Erythroblast (primary cell): Measurements from ENCODE around the gene ADAM15.

Experiments
- GATA1 ChIP-seq: IDR thresholded peaks from 2 replicates; pipeline ENCODE4 v1.6.1; 2011; ENCODE audit warnings: low read depth, mild to moderate bottlenecking, control low read depth, low read length, moderate library complexity
- POLR2A ChIP-seq: IDR thresholded peaks from 2 replicates; pipeline ENCODE4 v1.6.1; 2011; ENCODE audit warnings: mild to moderate bottlenecking, low read length

DNA sequence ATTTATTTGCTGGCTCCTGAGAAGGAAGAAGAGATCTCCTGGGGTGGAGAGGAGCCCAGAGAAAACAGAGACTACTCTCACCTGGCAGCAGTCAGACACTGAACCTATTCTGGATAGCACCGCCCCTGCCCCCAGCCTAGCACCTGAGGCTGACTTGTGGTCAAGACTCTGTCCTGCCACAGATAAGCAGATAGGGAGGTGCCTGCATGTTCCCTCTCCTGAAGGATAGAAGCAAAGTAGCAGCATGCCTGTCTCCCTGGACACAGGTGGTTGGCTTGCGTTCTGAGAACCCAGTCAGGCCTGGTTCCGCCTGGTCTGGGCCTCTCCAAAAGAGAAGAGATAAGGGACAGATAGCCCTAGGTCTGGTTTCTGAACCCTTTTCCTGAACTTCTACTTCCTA lies 26.2 kb downstream of the ADAM15 start:
- TF ChIP-seq POLR2A, result no peak
- no peak for TF ChIP-seq GATA1
